Astrocyte of the hippocampus (primary cell): ENCODE data around the gene MAX.
A peak's percentile ranks its signal among the peaks of the same experiment; 100 is the strongest.
"Not testable (repeated sequence)": the region's sequence is repeated elsewhere in the genome, so short reads cannot be mapped to it uniquely, and the experiment has no call there.

ENCODE experiments used
- DNase-seq: peaks from one replicate; pipeline ENCODE4 v3.0.0; 2011; ENCODE audit warnings: low read depth, low spot score

MAX gene

GRCh38 chr14:65104791-65105190, 2.5 kb upstream of the MAX start:
- no peak for DNase-seq

- no peak for DNase-seq
Observed at GRCh38 chr14:65103150-65103760, 938 bp upstream of the MAX start.

DNA sequence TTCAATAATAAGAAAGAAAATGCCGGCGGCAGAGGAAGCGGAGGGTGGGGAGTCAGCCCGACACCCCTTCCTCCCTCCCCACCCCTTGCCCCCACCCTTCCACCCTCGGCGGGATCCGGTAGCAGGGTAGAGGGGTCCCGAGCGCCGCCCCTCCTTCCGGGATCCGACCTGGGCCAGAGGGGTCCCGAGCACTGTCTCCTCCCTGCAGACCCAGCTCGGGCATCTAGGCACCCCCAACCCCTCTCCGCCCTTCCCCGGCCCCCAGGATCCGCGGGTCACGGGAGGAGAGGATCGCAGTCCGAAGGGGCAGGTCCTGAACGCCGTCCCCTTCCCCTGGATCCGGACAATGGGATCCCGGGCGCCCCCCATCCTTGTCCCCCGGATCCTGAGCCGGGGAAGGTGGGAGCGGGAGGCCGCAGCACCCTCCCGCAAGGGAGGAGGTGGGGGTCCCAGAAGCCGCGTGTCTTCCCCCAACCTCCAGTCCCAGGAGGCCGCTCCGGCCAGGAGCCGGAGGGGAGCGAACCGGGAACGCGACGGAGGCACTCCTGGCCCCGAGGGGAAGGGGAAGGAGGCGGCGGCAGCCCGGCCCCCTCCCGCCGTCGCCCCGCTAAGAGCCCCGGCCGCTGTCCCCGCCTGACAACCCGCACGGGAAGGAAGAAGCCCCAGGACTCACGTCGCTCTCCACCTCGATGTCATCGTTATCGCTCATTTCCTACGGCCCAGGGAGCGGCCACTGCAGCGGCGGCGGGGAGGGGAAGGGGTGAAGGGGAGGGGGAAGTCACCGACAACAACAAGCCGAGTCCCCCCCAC, 481 bp downstream of the MAX start:
- no peak for DNase-seq

DNA sequence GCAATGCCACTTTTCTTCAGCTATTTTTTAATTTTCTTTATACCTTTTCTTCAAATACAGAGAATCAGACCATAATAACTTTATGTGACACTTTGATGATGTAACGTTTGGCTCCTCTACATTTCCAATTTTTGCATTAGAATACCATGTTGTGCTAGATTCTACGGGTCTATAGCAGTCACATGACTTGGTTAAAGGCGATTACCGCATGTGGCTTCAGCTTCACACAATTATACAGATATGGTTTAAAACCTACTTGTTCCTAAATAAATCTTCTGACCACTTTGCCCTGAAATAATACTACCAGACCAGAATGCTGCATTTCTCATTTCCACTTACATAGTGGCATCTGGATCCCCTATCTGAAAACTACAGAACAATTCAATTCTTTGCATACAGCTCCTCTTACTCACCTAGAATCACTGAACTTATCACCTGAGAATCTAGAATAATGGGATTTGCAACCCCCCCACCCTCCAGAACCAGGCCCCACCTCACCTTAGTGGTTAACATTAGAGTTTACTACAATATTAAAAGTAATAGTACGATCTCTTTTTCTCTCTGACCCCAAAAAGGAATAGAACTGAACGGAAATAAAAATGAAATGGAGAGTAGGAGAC, 1.3 kb downstream of the MAX start:
- peak; percentile 14 for DNase-seq

DNA sequence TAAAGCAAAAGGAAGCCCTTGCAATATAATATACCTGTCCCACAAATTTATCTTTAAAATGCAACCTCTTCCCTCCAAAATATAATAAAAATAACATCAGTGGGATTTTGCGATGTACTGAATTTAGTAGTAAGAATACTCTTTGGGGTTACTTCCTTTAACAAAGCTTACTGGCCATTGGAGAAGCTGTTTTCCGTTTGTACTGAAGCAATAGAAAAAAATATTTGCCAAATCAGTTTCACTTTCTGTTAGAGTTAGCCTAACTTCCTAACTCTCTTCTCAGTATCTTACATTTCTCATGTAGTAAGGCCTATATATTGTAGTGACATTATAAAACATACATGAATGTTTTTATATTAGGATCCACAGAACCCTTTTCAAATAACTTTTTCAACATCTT, 3.7 kb downstream of the MAX start:
- no peak for DNase-seq

DNA sequence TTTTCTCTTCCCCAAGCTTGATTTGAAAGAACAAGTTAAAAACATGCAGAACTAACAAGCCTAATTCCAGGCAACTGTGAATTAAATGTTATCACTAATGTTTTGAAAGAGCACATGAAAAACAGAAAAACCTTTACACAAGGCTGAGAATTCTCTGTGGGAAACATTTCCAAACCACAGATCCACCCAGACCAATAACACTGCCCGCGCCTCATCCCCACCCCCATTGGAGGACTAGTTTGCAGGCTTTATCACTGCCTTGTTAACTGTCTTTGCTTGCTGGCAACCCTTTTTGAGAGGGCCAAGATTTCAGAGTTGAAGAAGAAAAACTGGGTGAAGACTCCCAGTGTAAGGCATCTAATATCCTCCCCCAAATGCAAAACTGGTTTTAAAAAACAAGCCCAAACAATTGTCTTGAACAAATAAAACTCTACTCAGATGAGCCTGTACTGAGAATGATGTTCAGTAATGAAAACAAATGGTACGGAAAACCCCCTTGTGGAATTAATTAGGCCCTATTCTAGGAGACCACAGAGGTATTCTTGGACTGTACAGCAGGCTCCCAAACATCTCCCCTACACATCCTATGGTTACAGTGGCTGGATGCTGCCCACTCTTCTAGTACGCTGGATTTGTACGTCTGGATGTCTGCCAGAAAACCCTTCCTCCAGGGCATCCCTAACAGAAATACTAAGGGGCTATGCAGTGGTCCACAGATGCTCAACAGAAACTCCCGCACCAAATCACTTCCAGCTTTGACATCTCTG, 5.8 kb downstream of the MAX start:
- peak; percentile 54 for DNase-seq

GRCh38 chr14:65095633-65096205, 6.6 kb downstream of the MAX start:
- peak; percentile 93 for DNase-seq

- DNase-seq: no peak
Observed at GRCh38 chr14:65092349-65092748, 10.0 kb downstream of the MAX start.

- not testable (repeated sequence) for DNase-seq
Observed at GRCh38 chr14:65087835-65088234, 14.5 kb downstream of the MAX start.

GRCh38 chr14:65086686-65087085, 15.6 kb downstream of the MAX start:
- not testable (repeated sequence) for DNase-seq

- DNase-seq: no peak
Observed at GRCh38 chr14:65084554-65085505, 17.5 kb downstream of the MAX start.

DNA sequence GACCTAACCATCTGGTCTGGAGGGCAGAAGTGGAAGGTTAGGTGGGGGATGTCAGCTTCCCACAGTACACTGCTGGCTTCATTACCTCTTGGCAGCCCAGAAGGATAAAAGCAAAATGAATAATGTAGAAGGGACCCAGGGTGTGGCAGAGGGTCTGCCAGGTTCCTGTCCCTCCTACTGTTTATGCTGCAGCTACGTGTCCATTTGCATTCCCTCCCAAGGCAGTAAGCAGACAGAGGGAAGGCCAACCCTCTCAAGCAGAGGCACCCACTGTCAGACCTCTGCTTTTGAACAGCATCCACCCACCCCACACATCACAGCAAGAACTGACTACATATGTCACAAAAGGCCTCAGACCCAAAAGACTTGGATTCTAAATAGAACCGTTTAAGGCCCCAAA, 19.4 kb downstream of the MAX start:
- DNase-seq: no peak

DNA sequence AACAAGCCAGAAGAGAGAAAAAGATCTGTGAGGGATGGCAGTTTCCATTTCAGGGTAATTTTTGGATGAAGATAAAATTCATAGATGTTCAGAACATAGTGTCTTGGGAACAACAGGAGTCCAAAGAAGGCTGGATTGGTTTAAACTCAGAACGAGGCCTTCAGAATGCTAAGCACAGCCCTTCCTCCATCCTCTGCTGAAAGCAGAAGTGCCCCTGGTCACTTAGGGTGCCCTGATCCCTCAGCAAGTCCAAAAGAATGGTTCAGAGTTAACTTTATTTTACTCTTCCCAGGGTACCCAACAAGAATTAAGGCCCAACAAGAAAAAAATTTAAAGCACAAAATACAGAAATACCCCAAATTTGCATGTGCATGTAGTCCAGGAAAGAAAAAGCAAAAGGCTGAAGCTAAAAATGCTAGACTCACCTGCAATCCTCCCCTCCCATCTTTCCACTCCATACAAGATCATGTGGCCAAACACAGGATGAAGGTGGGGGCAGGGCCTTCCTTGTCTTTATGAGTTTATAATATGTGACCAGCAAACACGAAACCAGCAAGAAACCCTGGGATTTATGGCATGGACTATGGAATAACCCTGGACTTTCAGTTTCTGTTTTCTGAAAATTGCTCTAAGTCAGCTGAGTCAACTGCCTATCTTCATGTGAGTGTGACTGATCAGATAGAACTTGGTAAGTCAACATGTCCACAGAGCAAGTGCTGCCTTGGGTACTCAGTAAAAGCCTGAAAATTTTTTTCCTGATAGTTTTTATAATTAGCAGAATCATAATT, 21.2 kb downstream of the MAX start:
- no peak for DNase-seq

DNA sequence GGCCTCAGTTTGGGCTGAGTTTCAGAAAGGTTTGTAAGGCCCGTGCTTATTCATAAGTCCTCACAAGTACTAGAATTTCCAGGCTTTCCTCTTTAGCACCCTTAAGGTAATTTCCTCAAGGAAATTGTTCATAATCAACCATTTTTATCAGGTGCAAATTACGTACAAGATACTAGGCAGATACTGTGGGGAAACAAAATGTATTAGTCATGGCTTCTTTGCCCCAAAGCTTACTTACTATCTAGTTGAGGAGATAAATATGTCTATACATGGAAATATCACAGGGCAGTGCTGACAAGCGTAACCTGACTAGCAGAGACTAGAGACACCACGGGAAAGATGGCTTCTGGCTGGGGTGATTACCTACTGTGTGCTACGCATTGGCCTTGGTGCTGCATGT, 22.5 kb downstream of the MAX start:
- no peak for DNase-seq

GRCh38 chr14:65079201-65079600, 23.1 kb downstream of the MAX start:
- DNase-seq: no peak

DNA sequence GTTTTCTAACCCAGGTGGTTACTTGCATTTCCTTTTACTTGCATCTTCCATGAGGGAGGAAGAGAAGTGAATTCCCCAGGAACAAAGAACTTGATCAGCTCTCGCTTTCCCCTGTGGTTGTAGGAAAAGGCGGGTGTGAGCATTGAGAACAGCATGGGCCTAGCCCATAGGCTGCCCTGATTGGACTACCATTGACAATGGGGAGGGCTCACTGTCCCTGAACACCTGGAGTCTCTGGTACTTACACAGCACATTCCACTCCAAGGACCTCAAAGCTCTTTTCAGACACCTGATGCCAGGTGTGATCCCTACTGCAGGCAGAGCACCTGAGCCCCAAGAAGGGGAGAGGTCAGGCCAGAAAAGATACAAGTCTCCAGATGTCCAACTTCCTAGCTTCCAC, 25.0 kb downstream of the MAX start:
- no peak for DNase-seq

- DNase-seq: no peak
Observed at GRCh38 chr14:65075628-65076325, 26.5 kb downstream of the MAX start.

DNA sequence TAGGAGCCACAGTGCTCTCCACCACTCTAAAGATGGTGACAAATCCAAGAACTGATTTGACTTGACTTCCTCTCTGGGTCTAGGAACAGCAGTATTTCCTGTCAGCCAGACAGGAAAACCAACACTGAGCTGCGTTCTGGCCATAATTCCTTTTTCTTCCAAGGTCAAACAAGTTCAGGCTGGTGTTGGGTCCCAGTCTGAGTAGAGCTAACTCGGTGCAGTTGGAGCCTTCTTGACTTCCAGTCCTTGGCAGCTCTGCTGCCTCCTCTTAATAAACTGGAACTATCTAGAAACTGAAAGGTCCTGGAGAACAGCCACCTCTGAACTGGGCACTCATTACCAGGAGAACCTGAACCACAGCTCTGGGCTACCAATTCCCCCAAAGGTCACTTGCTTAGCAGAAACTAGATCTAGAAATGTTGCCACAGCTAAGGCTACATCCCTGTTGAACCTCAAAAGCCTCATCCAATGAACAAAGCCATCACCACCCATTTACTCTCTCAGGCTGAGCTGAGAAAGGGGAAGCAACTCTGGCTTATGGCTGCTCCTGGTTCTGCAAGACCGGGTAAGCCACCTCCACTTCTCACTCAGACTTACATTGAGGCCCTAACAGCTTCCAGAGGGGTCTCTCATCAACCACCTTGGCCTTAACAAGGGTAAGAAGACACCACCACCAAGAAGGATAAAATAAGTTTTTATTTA, 27.7 kb downstream of the MAX start:
- DNase-seq: no peak
